A549 (cell line): ENCODE measurements around the gene ACTR1B. TPM values are rescaled to one million over a fixed set of nuclear protein-coding genes. Genes with fewer than 3 reads are reported as not detected.

Experiments
- ATAC-seq, 2 experiments: fragments of 200-7000 bp in 1 of 2; fragments of >200 bp in 1 of 2; cut with Nextera tagmentation in 1 of 2; cut with Tn5 transposase in 1 of 2; 3 replicates each; pipeline versions ENCODE4 v1.8.0 to v1.9.1; 2018 to 2020; ENCODE audit warnings: mild to moderate bottlenecking in 1 of 2, moderate library complexity in 1 of 2
- CTCF ChIA-PET: fragments of 300-600 bp; sonication (Branson Sonifier 250); formaldehyde crosslinking; extraction: SDS; loops from one replicate; lab custom pipeline; 2021; ENCODE audit warnings: antibody characterized with exemption, inconsistent platforms; lab: Yijun Ruan, JAX
- POLR2A ChIA-PET: fragments of 350-600 bp; formaldehyde crosslinking; extraction: SDS; loops from one replicate; lab custom pipeline; 2021; ENCODE audit warnings: antibody characterized with exemption, inconsistent platforms; lab: Yijun Ruan, JAX
- DNase-seq, 2 experiments: peaks; one replicate each; pipeline versions ENCODE4 v3.0.0 to v3.0.0-alpha.2; 2011 to 2016; ENCODE audit warnings: low read depth in 1 of 2, low spot score in 1 of 2
- FAIRE-seq: peaks from 2 replicates; lab custom pipeline; 2011; peaks lifted over from hg19 to GRCh38; lab: Jason Lieb, UNC
- H3K27ac ChIP-seq, 2 experiments: fragments of >200 bp; sonication (Bioruptor Twin); formaldehyde crosslinking; 3 replicates each; pipeline ENCODE4 v1.5.1; 2016 to 2017
- H3K4me1 ChIP-seq: fragments of >200 bp; sonication (Bioruptor Twin); formaldehyde crosslinking; 3 replicates; pipeline ENCODE4 v1.6.1; 2016
- H3K4me2 ChIP-seq: fragments of >200 bp; sonication (Bioruptor Twin); formaldehyde crosslinking; 3 replicates; pipeline ENCODE4 v1.6.1; 2016
- H3K4me3 ChIP-seq: fragments of >200 bp; sonication (Bioruptor Twin); formaldehyde crosslinking; 3 replicates; pipeline ENCODE4 v1.5.1; 2016
- H3K9me3 ChIP-seq: fragments of >200 bp; sonication (Bioruptor Twin); formaldehyde crosslinking; 3 replicates; pipeline ENCODE4 v1.6.1; 2016
- CBX2 ChIP-seq: fragments of 200-600 bp; sonication (generic); IDR thresholded peaks from 2 replicates; pipeline ENCODE4 v1.6.1; 2016; ENCODE audit warnings: low read depth, mild to moderate bottlenecking, borderline replicate concordance
- CEBPB ChIP-seq, 2 experiments: fragments of >200 bp in 1 of 2; sonication (Bioruptor Twin) in 1 of 2; formaldehyde crosslinking in 1 of 2; IDR thresholded peaks; 2 replicates each; pipeline ENCODE4 v1.6.1; 2012 to 2016
- CHD2 ChIP-seq: fragments of 150-350 bp; IDR thresholded peaks from 2 replicates; pipeline ENCODE4 v1.6.1; 2014; ENCODE audit warnings: low read length; ENCODE audit not compliant: partially characterized antibody
- CHD4 ChIP-seq: fragments of 200-600 bp; sonication (generic); IDR thresholded peaks from 2 replicates; pipeline ENCODE4 v1.6.1; 2016; ENCODE audit warnings: antibody characterized with exemption, mild to moderate bottlenecking, borderline replicate concordance
- CTCF ChIP-seq: fragments of >200 bp; sonication (Bioruptor Twin); formaldehyde crosslinking; IDR thresholded peaks from 3 replicates; pipeline ENCODE4 v1.5.1; 2016
- FOSB ChIP-seq: fragments of 250-450 bp; sonication (Bioruptor Pico); IDR thresholded peaks from 2 replicates; pipeline ENCODE4 v1.5.0; 2020; ENCODE audit warnings: mild to moderate bottlenecking, moderate library complexity
- FOSL2 ChIP-seq, 2 experiments: fragments of 450-650 bp in 1 of 2; fragments of >200 bp in 1 of 2; sonication (Bioruptor Twin) in 1 of 2; formaldehyde crosslinking; IDR thresholded peaks; 2 replicates each; pipeline versions ENCODE4 v1.5.0 to v1.6.1; 2016 to 2020; ENCODE audit warnings: mild to moderate bottlenecking in 1 of 2, moderate library complexity in 1 of 2
- GATA3 ChIP-seq: IDR thresholded peaks from 2 replicates; pipeline ENCODE4 v1.6.1; 2012; ENCODE audit warnings: borderline replicate concordance
- HOXB13 ChIP-seq: fragments of 250-450 bp; sonication (Bioruptor Pico); IDR thresholded peaks from 2 replicates; pipeline ENCODE4 v1.5.0; 2020; ENCODE audit warnings: low read depth, mild to moderate bottlenecking, moderate library complexity
- HOXB5 ChIP-seq: fragments of 250-450 bp; sonication (Bioruptor Pico); IDR thresholded peaks from 2 replicates; pipeline ENCODE4 v1.5.0; 2020; ENCODE audit warnings: mild to moderate bottlenecking, moderate library complexity
- JUN ChIP-seq, 2 experiments: fragments of >200 bp; sonication (Bioruptor Twin); formaldehyde crosslinking; IDR thresholded peaks; 2 replicates in 1 of 2; 3 replicates in 1 of 2; pipeline ENCODE4 v1.6.1; 2016 to 2017
- JUNB ChIP-seq: fragments of >200 bp; sonication (Bioruptor Twin); formaldehyde crosslinking; IDR thresholded peaks from 2 replicates; pipeline ENCODE4 v1.6.1; 2016
- MAFK ChIP-seq: fragments of 450-650 bp; IDR thresholded peaks from 2 replicates; pipeline ENCODE4 v1.6.1; 2014; ENCODE audit not compliant: partially characterized antibody
- MAZ ChIP-seq: fragments of 150-350 bp; IDR thresholded peaks from 2 replicates; pipeline ENCODE4 v1.6.1; 2014; ENCODE audit warnings: antibody characterized with exemption, low read depth, low read length, borderline replicate concordance
- NFE2L2 ChIP-seq: fragments of 150-350 bp; conservative IDR thresholded peaks from 2 replicates; pipeline ENCODE4 v1.6.1; 2014; ENCODE audit warnings: low read length
- NPAS2 ChIP-seq: fragments of 250-450 bp; sonication (Bioruptor Pico); IDR thresholded peaks from 2 replicates; pipeline ENCODE4 v1.8.0; 2022; ENCODE audit warnings: mild to moderate bottlenecking, moderate library complexity, borderline replicate concordance
- NR3C1 ChIP-seq: fragments of >200 bp; sonication (Bioruptor Twin); formaldehyde crosslinking; IDR thresholded peaks from 3 replicates; pipeline ENCODE4 v1.6.1; 2017
- PBX3 ChIP-seq: IDR thresholded peaks from 2 replicates; pipeline ENCODE4 v1.6.1; 2012
- POLR2A ChIP-seq: IDR thresholded peaks from 2 replicates; pipeline ENCODE4 v1.6.1; 2012; ENCODE audit warnings: mild to moderate bottlenecking, low read length
- RAD21 ChIP-seq, 2 experiments: fragments of >200 bp in 1 of 2; sonication (Bioruptor Twin) in 1 of 2; formaldehyde crosslinking in 1 of 2; IDR thresholded peaks in 1 of 2; conservative IDR thresholded peaks in 1 of 2; 2 replicates in 1 of 2; 3 replicates in 1 of 2; pipeline ENCODE4 v1.6.1; 2012 to 2018; ENCODE audit warnings: inconsistent platforms in 1 of 2
- RFX5 ChIP-seq: fragments of 450-650 bp; IDR thresholded peaks from 2 replicates; pipeline ENCODE4 v1.7.1; 2014; ENCODE audit warnings: antibody characterized with exemption, mild to moderate bottlenecking, moderate library complexity
- SMC3 ChIP-seq: fragments of >200 bp; sonication (Bioruptor Twin); formaldehyde crosslinking; IDR thresholded peaks from 3 replicates; pipeline ENCODE4 v1.6.1; 2018; ENCODE audit warnings: inconsistent platforms
- SREBF2 ChIP-seq: fragments of 450-650 bp; IDR thresholded peaks from 2 replicates; pipeline ENCODE4 v1.6.1; 2014; ENCODE audit warnings: mild to moderate bottlenecking, moderate library complexity
- ZFP36 ChIP-seq: fragments of 450-650 bp; IDR thresholded peaks from 2 replicates; pipeline ENCODE4 v1.6.1; 2014; ENCODE audit warnings: borderline replicate concordance; ENCODE audit not compliant: partially characterized antibody
- ZSCAN20 ChIP-seq: fragments of 250-450 bp; sonication (Bioruptor Pico); IDR thresholded peaks from 2 replicates; pipeline ENCODE4 v1.8.0; 2022; ENCODE audit warnings: mild to moderate bottlenecking, moderate library complexity
- WGBS: methylation state at CpG from one replicate; pipeline ENCODE4 v1.1.6; 2017; ENCODE audit errors: missing lambda C conversion rate; 5-methylcytosine and 5-hydroxymethylcytosine counted together
- polyA plus RNA-seq, 4 experiments: library from polyadenylated mRNA; depleted of rRNA in 3 of 4; stranded (reverse); fragments of >200 nt; fragmentation: RNase III in 1 of 4; extraction: RNeasy Plus Mini Kit Qiagen cat#74134 plus additional on column Dnase treatment in 1 of 4; gene quantifications; 2 replicates in 3 of 4; 3 replicates in 1 of 4; pipeline ENCODE4 v1.2.3, GENCODE V29; 2011 to 2017
- TF ChIP-seq, protein P1 (sequence below): fragments of 150-350 bp; IDR thresholded peaks from 2 replicates; pipeline ENCODE4 v1.6.1; 2014; ENCODE audit warnings: low read depth, mild to moderate bottlenecking, low read length
- TF ChIP-seq, protein P2 (sequence below): fragments of 450-650 bp; IDR thresholded peaks from 2 replicates; pipeline ENCODE4 v1.6.1; 2014; ENCODE audit warnings: antibody characterized with exemption

Gene ACTR1B
- polyA plus RNA-seq, 2 of the 4 experiments (the other 2 are of a cell fraction), result 24.7 to 37.6 TPM

DNA sequence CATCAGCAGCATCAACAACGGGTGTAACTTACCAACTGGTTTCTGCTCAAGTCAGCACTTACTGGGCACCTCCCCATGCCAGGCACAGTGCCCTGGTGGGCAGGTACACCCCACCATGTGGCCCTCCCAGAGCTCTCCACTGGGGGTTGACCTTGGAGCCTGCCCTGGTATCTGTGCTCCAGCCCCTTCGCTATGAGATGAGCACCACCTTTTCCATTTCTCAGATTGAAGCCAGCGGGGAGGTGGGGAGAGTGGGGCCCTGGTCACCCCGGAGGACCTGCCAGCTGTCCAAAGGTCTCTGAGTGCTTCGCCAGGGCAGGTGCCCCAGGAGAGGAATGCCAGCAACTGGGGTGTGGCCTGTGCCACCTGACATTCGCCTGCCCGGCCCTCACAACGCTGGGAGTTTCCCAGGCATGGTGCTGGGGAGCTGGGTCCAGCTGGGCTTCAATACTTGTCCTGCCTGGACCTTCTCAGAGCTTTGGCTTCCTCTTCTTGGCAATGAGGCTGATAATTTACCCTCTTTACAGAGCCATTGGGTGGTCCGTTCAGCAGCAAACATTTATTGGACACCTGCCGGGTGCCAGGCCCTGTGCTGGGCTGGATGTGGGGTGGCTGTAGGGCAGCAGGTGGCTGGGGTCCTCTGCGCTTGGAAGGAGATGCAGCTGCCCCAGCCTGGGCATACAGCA, 43.7 kb upstream of the ACTR1B start:
- POLR2A ChIA-PET, result no interaction called here
- Histone ChIP-seq H3K4me3 (no peak overlapping the region), H3K27ac (no peak overlapping the region), H3K4me1 (no peaks in the 10 kb centered on the region), H3K4me2 (no peak overlapping the region), H3K9me3 (no peaks in the 10 kb centered on the region)
- no peak for DNase-seq
- no peak for FAIRE-seq
- no peak for TF ChIP-seq RFX5
- no peak for TF ChIP-seq RAD21 (conservative IDR thresholded peaks at IDR 0.05 in 1 of 2, IDR thresholded peaks at IDR 0.05 in 1 of 2)
- no peak for TF ChIP-seq MAFK
- TF ChIP-seq CHD2, result no peak
- TF ChIP-seq GATA3, result no peak
- no peak for TF ChIP-seq HOXB5 (CRISPR knock-in tag)
- no peak for TF ChIP-seq NPAS2
- TF ChIP-seq FOSB (CRISPR knock-in tag), result no peak
- TF ChIP-seq JUNB, result no peak
- TF ChIP-seq SMC3, result no peak
- TF ChIP-seq ZSCAN20 (CRISPR knock-in tag), result no peak
- no peak for TF ChIP-seq NR3C1
- no peak for TF ChIP-seq ZFP36
- no peak for TF ChIP-seq CHD4
- CTCF ChIA-PET, result interaction anchor here (0.8 to 10.0 kb wide), 4 partner anchors 9 to 678 kb away, joined by 3 to 106 read pairs (median 12); no protein-coding TSS in a partner anchor
- WGBS, result 48% methylated on average over 8 of the region's 11 CpGs
- no peak for ATAC-seq

- TF ChIP-seq CTCF (no peak), SREBF2 (no peak), MAZ (no peak), CBX2 (no peak), ZFP36 (no peak), POLR2A (no peak), PBX3 (no peak), NFE2L2 (no peak), MAFK (no peak), HOXB13 (CRISPR knock-in tag) (no peak), FOSL2 (IDR thresholded peaks at IDR 0.05) (no peak), FOSL2 (CRISPR knock-in tag; IDR thresholded peaks at IDR 0.05) (no peak), CEBPB (IDR thresholded peaks at IDR 0.05) (no peak), JUN (IDR thresholded peaks at IDR 0.05) (no peak), RFX5 (no peak)
- TF ChIP-seq, protein P1, sequence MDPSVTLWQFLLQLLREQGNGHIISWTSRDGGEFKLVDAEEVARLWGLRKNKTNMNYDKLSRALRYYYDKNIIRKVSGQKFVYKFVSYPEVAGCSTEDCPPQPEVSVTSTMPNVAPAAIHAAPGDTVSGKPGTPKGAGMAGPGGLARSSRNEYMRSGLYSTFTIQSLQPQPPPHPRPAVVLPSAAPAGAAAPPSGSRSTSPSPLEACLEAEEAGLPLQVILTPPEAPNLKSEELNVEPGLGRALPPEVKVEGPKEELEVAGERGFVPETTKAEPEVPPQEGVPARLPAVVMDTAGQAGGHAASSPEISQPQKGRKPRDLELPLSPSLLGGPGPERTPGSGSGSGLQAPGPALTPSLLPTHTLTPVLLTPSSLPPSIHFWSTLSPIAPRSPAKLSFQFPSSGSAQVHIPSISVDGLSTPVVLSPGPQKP, result no peak
- TF ChIP-seq, protein P2, sequence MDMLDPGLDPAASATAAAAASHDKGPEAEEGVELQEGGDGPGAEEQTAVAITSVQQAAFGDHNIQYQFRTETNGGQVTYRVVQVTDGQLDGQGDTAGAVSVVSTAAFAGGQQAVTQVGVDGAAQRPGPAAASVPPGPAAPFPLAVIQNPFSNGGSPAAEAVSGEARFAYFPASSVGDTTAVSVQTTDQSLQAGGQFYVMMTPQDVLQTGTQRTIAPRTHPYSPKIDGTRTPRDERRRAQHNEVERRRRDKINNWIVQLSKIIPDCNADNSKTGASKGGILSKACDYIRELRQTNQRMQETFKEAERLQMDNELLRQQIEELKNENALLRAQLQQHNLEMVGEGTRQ, result no peak
- H3K4me1 ChIP-seq, result no peaks in the 10 kb centered on the region
- no peaks in the 10 kb centered on the region for H3K9me3 ChIP-seq
- ChIA-PET CTCF (interaction anchor here (0.6 to 10.0 kb wide), 5 partner anchors 8 to 699 kb away, joined by 3 to 106 read pairs (median 4); no protein-coding TSS in a partner anchor), POLR2A (no interaction called here)
- no peak overlapping the region for H3K4me2 ChIP-seq
- no peak overlapping the region for H3K4me3 ChIP-seq
- H3K27ac ChIP-seq, result no peak overlapping the region
- FAIRE-seq (no peak), ATAC-seq (no peak), DNase-seq (no peak)
- 61% methylated on average over 5 of the region's 11 CpGs for WGBS
Observed at GRCh38 chr2:97706708-97707345, 43.0 kb upstream of the ACTR1B start.
